ENCODE data around the gene CFAP97D1.
"Not testable (repeated sequence)": the region's sequence is repeated elsewhere in the genome, so short reads cannot be mapped to it uniquely, and the experiment has no call there.

CFAP97D1 gene

GRCh38 chr17:43787728-43788127 lies 7.5 kb downstream of the CFAP97D1 start:
- H3K9me3 ChIP-seq (ENCODE audit: control insufficient read depth, low read length) = no peaks in the 10 kb centered on the region
- H3K9ac ChIP-seq (ENCODE audit: low read length) = no peak overlapping the region
- H3K4me3 ChIP-seq (ENCODE audit: low read length) = no peak overlapping the region
- no peaks in the 10 kb centered on the region for H3K27me3 ChIP-seq (ENCODE audit: control insufficient read depth, insufficient read depth, low read length)
- peaks cover 8% of the 10 kb centered on the region for H3K4me1 ChIP-seq (ENCODE audit: control insufficient read depth, insufficient read depth, low read length)
- no peaks in the 10 kb centered on the region for H3K36me3 ChIP-seq (ENCODE audit: control insufficient read depth, insufficient read depth, low read length)

DNA sequence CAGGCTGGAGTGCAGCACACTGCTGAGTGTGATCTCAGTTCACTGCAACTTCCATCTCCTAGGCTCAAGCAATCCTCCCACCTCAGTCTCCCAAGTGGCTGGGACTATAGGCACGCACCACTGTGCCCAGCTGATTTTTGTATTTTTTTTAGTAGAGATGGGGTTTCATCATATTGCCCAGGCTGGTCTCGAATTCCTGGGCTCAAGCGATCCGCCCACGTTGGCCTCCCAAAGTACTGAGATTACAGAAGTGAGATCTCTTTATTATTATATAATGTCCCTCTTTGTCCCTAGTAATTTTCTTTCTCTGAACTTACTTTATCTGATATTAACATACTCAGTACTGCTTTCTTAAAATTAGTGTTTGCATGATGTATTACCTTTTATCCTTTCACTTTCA lies 8.3 kb downstream of the CFAP97D1 start:
- Histone ChIP-seq H3K4me3 (ENCODE audit: low read length) (no peak overlapping the region), H3K9me3 (ENCODE audit: control insufficient read depth, low read length) (no peaks in the 10 kb centered on the region), H3K27me3 (ENCODE audit: control insufficient read depth, insufficient read depth, low read length) (no peaks in the 10 kb centered on the region), H3K4me1 (ENCODE audit: control insufficient read depth, insufficient read depth, low read length) (peaks cover 8% of the 10 kb centered on the region), H3K9ac (ENCODE audit: low read length) (no peak overlapping the region), H3K36me3 (ENCODE audit: control insufficient read depth, insufficient read depth, low read length) (no peaks in the 10 kb centered on the region)

- Histone ChIP-seq H3K4me1 (ENCODE audit: control insufficient read depth, insufficient read depth, low read length) (peaks cover 8% of the 10 kb centered on the region), H3K4me3 (ENCODE audit: low read length) (no peak overlapping the region), H3K27me3 (ENCODE audit: control insufficient read depth, insufficient read depth, low read length) (no peaks in the 10 kb centered on the region), H3K9ac (ENCODE audit: low read length) (no peak overlapping the region), H3K9me3 (ENCODE audit: control insufficient read depth, low read length) (no peaks in the 10 kb centered on the region), H3K36me3 (ENCODE audit: control insufficient read depth, insufficient read depth, low read length) (no peaks in the 10 kb centered on the region)
Observed at GRCh38 chr17:43789482-43789881, 9.2 kb downstream of the CFAP97D1 start.

- H3K9me3 ChIP-seq (ENCODE audit: control insufficient read depth, low read length) = no peaks in the 10 kb centered on the region
- H3K27me3 ChIP-seq (ENCODE audit: control insufficient read depth, insufficient read depth, low read length) = no peaks in the 10 kb centered on the region
- no peak overlapping the region for H3K4me3 ChIP-seq (ENCODE audit: low read length)
- H3K9ac ChIP-seq (ENCODE audit: low read length) = no peak overlapping the region
- H3K4me1 ChIP-seq (ENCODE audit: control insufficient read depth, insufficient read depth, low read length) = peaks cover 8% of the 10 kb centered on the region
- H3K36me3 ChIP-seq (ENCODE audit: control insufficient read depth, insufficient read depth, low read length) = no peaks in the 10 kb centered on the region
Observed at GRCh38 chr17:43790311-43790940, 10.2 kb downstream of the CFAP97D1 start.

- Histone ChIP-seq H3K36me3 (ENCODE audit: control insufficient read depth, insufficient read depth, low read length) (no peaks in the 10 kb centered on the region), H3K4me3 (ENCODE audit: low read length) (no peak overlapping the region), H3K27me3 (ENCODE audit: control insufficient read depth, insufficient read depth, low read length) (no peaks in the 10 kb centered on the region), H3K4me1 (ENCODE audit: control insufficient read depth, insufficient read depth, low read length) (peaks cover 8% of the 10 kb centered on the region), H3K9ac (ENCODE audit: low read length) (no peak overlapping the region), H3K9me3 (ENCODE audit: control insufficient read depth, low read length) (no peaks in the 10 kb centered on the region)
Observed at GRCh38 chr17:43791589-43791988, 11.4 kb downstream of the CFAP97D1 start.

DNA sequence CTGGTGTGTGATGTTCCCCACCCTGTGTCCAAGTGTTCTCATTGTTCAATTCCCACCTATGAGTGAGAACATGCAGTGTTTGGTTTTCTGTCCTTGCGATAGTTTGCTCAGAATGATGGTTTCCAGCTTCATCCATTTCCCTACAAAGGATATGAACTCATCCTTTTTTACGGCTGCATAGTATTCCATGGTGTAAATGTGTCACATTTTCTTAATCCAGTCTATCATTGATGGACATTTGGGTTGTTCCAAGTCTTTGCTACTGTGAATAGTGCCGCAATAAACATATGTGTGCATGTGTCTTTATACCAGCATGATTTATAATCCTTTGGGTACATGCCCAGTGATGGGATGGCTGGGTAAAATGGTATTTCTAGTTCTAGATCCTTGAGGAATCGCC lies 12.4 kb downstream of the CFAP97D1 start:
- H3K4me3 ChIP-seq (ENCODE audit: low read length); H3K36me3 ChIP-seq (ENCODE audit: control insufficient read depth, insufficient read depth, low read length); H3K9ac ChIP-seq (ENCODE audit: low read length); H3K9me3 ChIP-seq (ENCODE audit: control insufficient read depth, low read length); H3K4me1 ChIP-seq (ENCODE audit: control insufficient read depth, insufficient read depth, low read length); H3K27me3 ChIP-seq (ENCODE audit: control insufficient read depth, insufficient read depth, low read length): not testable (repeated sequence)

- H3K9me3 ChIP-seq (ENCODE audit: control insufficient read depth, low read length); H3K27me3 ChIP-seq (ENCODE audit: control insufficient read depth, insufficient read depth, low read length); H3K9ac ChIP-seq (ENCODE audit: low read length); H3K4me1 ChIP-seq (ENCODE audit: control insufficient read depth, insufficient read depth, low read length); H3K36me3 ChIP-seq (ENCODE audit: control insufficient read depth, insufficient read depth, low read length); H3K4me3 ChIP-seq (ENCODE audit: low read length): not testable (repeated sequence)
Observed at GRCh38 chr17:43798024-43798423, 17.8 kb downstream of the CFAP97D1 start.

DNA sequence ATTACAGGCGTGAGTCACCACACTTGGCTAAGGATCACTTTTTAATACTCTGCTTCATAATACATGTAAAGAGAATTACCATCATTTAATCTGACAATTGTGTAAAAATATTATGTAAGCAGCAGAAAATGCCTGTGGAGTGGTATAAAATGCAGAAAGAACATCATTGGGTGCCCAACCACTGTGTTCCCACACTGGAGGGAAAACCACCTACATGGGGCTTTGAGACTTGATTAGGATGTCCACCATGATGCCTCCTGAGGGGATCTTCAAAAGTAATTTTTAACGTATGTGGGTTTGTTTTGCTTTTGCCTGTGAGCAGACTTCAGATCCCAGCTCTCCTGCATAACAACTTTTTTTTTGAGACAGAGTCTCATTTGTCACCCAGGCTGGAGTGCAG lies 18.8 kb downstream of the CFAP97D1 start:
- Histone ChIP-seq H3K9me3 (ENCODE audit: control insufficient read depth, low read length) (no peaks in the 10 kb centered on the region), H3K9ac (ENCODE audit: low read length) (no peak overlapping the region), H3K36me3 (ENCODE audit: control insufficient read depth, insufficient read depth, low read length) (no peaks in the 10 kb centered on the region), H3K27me3 (ENCODE audit: control insufficient read depth, insufficient read depth, low read length) (no peaks in the 10 kb centered on the region), H3K4me1 (ENCODE audit: control insufficient read depth, insufficient read depth, low read length) (no peaks in the 10 kb centered on the region), H3K4me3 (ENCODE audit: low read length) (no peak overlapping the region)

- no peak overlapping the region for H3K9ac ChIP-seq (ENCODE audit: low read length)
- H3K4me3 ChIP-seq (ENCODE audit: low read length) = no peak overlapping the region
- H3K27me3 ChIP-seq (ENCODE audit: control insufficient read depth, insufficient read depth, low read length) = no peaks in the 10 kb centered on the region
- no peaks in the 10 kb centered on the region for H3K4me1 ChIP-seq (ENCODE audit: control insufficient read depth, insufficient read depth, low read length)
- H3K36me3 ChIP-seq (ENCODE audit: control insufficient read depth, insufficient read depth, low read length) = no peaks in the 10 kb centered on the region
- H3K9me3 ChIP-seq (ENCODE audit: control insufficient read depth, low read length) = no peaks in the 10 kb centered on the region
Observed at GRCh38 chr17:43800736-43801135, 20.5 kb downstream of the CFAP97D1 start.

DNA sequence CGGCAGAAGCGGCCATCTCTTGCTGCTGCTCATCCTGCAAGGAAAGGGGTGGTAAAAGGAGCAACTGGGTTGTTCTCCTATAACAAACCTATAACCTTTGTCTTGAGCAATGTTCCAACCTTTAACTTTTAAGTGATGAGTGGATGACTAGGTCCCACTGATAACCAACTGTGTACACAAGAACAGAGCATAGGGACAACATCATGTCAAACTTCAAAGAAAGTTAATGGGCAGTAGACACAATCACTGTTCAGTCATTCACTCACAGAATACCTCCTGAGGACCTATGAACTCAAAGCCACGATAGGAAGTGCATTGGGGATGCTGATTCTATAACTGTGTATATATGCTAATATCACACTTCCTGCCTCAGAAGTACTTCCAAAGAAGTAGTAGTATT lies 21.6 kb downstream of the CFAP97D1 start:
- no peaks in the 10 kb centered on the region for H3K27me3 ChIP-seq (ENCODE audit: control insufficient read depth, insufficient read depth, low read length)
- no peak overlapping the region for H3K9ac ChIP-seq (ENCODE audit: low read length)
- no peak overlapping the region for H3K4me3 ChIP-seq (ENCODE audit: low read length)
- H3K9me3 ChIP-seq (ENCODE audit: control insufficient read depth, low read length) = no peaks in the 10 kb centered on the region
- no peaks in the 10 kb centered on the region for H3K4me1 ChIP-seq (ENCODE audit: control insufficient read depth, insufficient read depth, low read length)
- H3K36me3 ChIP-seq (ENCODE audit: control insufficient read depth, insufficient read depth, low read length) = no peaks in the 10 kb centered on the region

DNA sequence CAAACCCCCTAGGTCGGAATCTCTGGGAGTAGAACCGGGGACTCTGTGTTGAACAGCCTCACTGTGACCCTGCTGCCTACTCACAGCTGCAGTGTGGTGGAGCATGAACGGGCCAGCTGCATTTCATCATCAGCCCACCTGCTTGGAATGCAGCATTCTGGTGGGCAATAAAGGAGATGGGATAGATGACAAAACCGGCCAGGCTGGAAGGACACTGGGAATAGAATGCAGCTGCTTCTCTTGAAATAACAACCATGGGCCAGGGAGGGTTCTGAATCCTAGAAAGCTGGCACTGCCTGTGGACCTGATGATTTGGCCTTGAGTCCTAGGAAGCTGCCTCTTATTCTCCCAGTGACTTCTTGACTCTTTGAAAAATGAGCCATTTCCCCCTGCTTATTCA lies 23.5 kb downstream of the CFAP97D1 start:
- Histone ChIP-seq H3K4me3 (ENCODE audit: low read length) (no peak overlapping the region), H3K36me3 (ENCODE audit: control insufficient read depth, insufficient read depth, low read length) (no peaks in the 10 kb centered on the region), H3K9ac (ENCODE audit: low read length) (no peak overlapping the region), H3K4me1 (ENCODE audit: control insufficient read depth, insufficient read depth, low read length) (no peaks in the 10 kb centered on the region), H3K9me3 (ENCODE audit: control insufficient read depth, low read length) (no peaks in the 10 kb centered on the region), H3K27me3 (ENCODE audit: control insufficient read depth, insufficient read depth, low read length) (no peaks in the 10 kb centered on the region)

DNA sequence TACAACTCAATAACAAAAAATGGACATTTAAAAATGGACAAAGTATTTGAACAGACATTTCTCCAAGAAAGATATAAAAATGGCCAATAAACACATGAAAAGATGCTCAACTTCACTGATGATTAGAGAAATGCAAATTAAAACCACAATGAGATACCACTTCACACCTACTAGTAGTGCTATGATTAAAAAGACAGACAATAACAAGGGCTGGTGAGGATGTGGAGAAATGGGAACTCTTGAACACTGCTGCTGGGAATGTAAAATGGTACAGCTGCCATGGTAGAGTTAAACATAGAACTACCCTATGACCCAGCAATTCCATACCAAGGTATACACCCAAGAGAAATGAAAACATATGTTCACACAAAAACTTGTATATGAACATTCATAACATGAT lies 24.9 kb downstream of the CFAP97D1 start:
- Histone ChIP-seq H3K4me3 (ENCODE audit: low read length) (no peak overlapping the region), H3K9ac (ENCODE audit: low read length) (no peak overlapping the region), H3K27me3 (ENCODE audit: control insufficient read depth, insufficient read depth, low read length) (no peaks in the 10 kb centered on the region), H3K4me1 (ENCODE audit: control insufficient read depth, insufficient read depth, low read length) (no peaks in the 10 kb centered on the region), H3K36me3 (ENCODE audit: control insufficient read depth, insufficient read depth, low read length) (no peaks in the 10 kb centered on the region), H3K9me3 (ENCODE audit: control insufficient read depth, low read length) (no peaks in the 10 kb centered on the region)

GRCh38 chr17:43808076-43808475 lies 27.8 kb downstream of the CFAP97D1 start:
- H3K4me3 ChIP-seq (ENCODE audit: low read length) = no peak overlapping the region
- no peaks in the 10 kb centered on the region for H3K27me3 ChIP-seq (ENCODE audit: control insufficient read depth, insufficient read depth, low read length)
- no peak overlapping the region for H3K9ac ChIP-seq (ENCODE audit: low read length)
- H3K36me3 ChIP-seq (ENCODE audit: control insufficient read depth, insufficient read depth, low read length) = no peaks in the 10 kb centered on the region
- no peaks in the 10 kb centered on the region for H3K9me3 ChIP-seq (ENCODE audit: control insufficient read depth, low read length)
- no peaks in the 10 kb centered on the region for H3K4me1 ChIP-seq (ENCODE audit: control insufficient read depth, insufficient read depth, low read length)

Data from mucosa of stomach (tissue), 1 donor.